GM12892 (cell line): Measurements from ENCODE around the gene SLC27A1.

ENCODE experiments used
- POLR2A ChIP-seq: IDR thresholded peaks from 2 replicates; pipeline ENCODE4 v1.6.1; 2011; ENCODE audit warnings: low read depth, low read length, control low read depth
- POLR2AphosphoS5 ChIP-seq: IDR thresholded peaks from 2 replicates; pipeline ENCODE4 v1.6.1; 2011; ENCODE audit warnings: low read depth, low read length, control low read depth

DNA sequence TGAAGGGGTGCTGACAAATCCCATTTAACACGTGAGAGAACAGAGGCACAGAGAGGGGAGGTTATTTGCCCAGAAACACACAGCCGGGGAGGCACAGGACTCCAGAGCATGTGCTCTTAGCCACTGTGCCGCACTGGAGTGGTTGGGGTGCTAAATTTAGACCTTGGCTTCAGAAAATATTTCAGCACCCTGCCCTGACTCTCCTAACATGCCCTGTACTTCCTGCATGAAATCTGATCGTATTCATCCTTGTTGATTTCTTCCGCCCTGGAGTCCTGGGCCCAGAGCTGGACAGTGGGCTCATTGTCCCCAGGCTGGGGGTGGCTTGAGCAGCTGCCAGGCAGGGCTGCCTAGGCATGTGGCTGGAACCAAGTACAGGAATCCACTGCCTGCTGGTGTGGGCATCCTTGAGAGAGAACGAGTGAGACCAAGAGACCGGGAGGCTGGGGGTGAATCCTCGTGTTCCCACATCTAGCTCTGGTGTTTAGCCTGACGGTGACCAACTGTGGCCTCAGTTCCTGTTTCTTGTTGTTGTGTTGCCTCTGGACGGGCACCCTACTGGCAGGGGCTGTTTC, 5.3 kb downstream of the SLC27A1 start:
- TF ChIP-seq POLR2A (no peak), POLR2AphosphoS5 (no peak)
